Neural cell (in vitro differentiated cells): ENCODE data around the gene RUNX3. TPM values are rescaled to one million over a fixed set of nuclear protein-coding genes. Genes with fewer than 3 reads are reported as not detected.

Source experiments
- H2AFZ ChIP-seq: fragments of 200-600, 300-800 bp; sonication (generic), shearing (Covaris generic); 2 replicates; pipeline ENCODE4 v1.6.0; 2014; ENCODE audit warnings: low read depth, mild to moderate bottlenecking, antibody characterized with exemption, low read length, moderate library complexity
- H3F3A ChIP-seq: fragments of 200-600 bp; shearing (Covaris generic); 2 replicates; pipeline ENCODE4 v1.6.1; 2016; ENCODE audit warnings: mild to moderate bottlenecking, moderate library complexity, mixed read lengths, antibody characterized with exemption, low read length; ENCODE audit not compliant: insufficient read depth, poor library complexity, severe bottlenecking
- H3K27ac ChIP-seq: fragments of 200-600, 300-800 bp; sonication (generic), shearing (Covaris generic); 2 replicates; pipeline ENCODE4 v1.5.1; 2014; ENCODE audit warnings: mild to moderate bottlenecking, low read length, moderate library complexity
- H3K27me3 ChIP-seq: fragments of 300-800, 200-600 bp; sonication (generic), shearing (Covaris generic); 2 replicates; pipeline ENCODE4 v1.6.0; 2014; ENCODE audit warnings: mild to moderate bottlenecking, low read depth, low read length, moderate library complexity; ENCODE audit not compliant: insufficient read depth
- H3K36me3 ChIP-seq: fragments of 300-800, 200-600 bp; sonication (generic), shearing (Covaris generic); 2 replicates; pipeline ENCODE4 v1.5.1; 2014; ENCODE audit warnings: mild to moderate bottlenecking, antibody characterized with exemption, low read length, moderate library complexity; ENCODE audit not compliant: insufficient read depth
- H3K4me2 ChIP-seq: fragments of 300-800, 200-600 bp; sonication (generic), shearing (Covaris generic); 2 replicates; pipeline ENCODE4 v1.6.0; 2014; ENCODE audit warnings: mild to moderate bottlenecking, low read length
- H3K4me3 ChIP-seq: fragments of 300-800, 200-600 bp; sonication (generic), shearing (Covaris generic); 2 replicates; pipeline ENCODE4 v1.5.1; 2014; ENCODE audit warnings: mild to moderate bottlenecking, low read length, moderate library complexity
- H3K79me2 ChIP-seq: fragments of 200-600 bp; shearing (Covaris generic); replicated peaks from 2 replicates; pipeline ENCODE4 v1.6.0; 2014; ENCODE audit warnings: mild to moderate bottlenecking, low read length, moderate library complexity; ENCODE audit not compliant: insufficient read depth
- H3K9ac ChIP-seq: fragments of 300-800, 200-600 bp; sonication (generic), shearing (Covaris generic); 2 replicates; pipeline ENCODE4 v1.6.1; 2016; ENCODE audit warnings: mild to moderate bottlenecking, low read length, mixed read lengths
- H3K9me2 ChIP-seq: fragments of 200-600 bp; shearing (Covaris generic); 2 replicates; pipeline ENCODE4 v1.6.1; 2016; ENCODE audit warnings: mild to moderate bottlenecking, low read length, mixed read lengths; ENCODE audit not compliant: insufficient read depth
- H3K9me3 ChIP-seq: fragments of 200-600, 300-800 bp; sonication (generic), shearing (Covaris generic); 2 replicates; pipeline ENCODE4 v1.6.1; 2016; ENCODE audit warnings: mild to moderate bottlenecking, mixed run types, low read length, moderate library complexity, mixed read lengths
- H4K20me1 ChIP-seq: fragments of 200-600 bp; shearing (Covaris generic); 2 replicates; pipeline ENCODE4 v1.6.1; 2016; ENCODE audit warnings: mild to moderate bottlenecking, mixed run types; ENCODE audit not compliant: insufficient read depth
- CTCF ChIP-seq: fragments of 450-650 bp; IDR thresholded peaks from 2 replicates; pipeline ENCODE4 v1.5.1; 2014; ENCODE audit warnings: antibody characterized with exemption, mild to moderate bottlenecking, moderate library complexity; ENCODE audit not compliant: poor library complexity, severe bottlenecking
- EP300 ChIP-seq: fragments of 450-650 bp; conservative IDR thresholded peaks from 2 replicates; pipeline ENCODE4 v1.6.1; 2014; ENCODE audit warnings: antibody characterized with exemption, mild to moderate bottlenecking, moderate library complexity; ENCODE audit not compliant: poor library complexity, severe bottlenecking
- EZH2 ChIP-seq: fragments of 200-600, 300-800 bp; shearing (Covaris generic), sonication (generic); IDR thresholded peaks from 2 replicates; pipeline ENCODE4 v1.6.1; 2014; ENCODE audit warnings: antibody characterized with exemption, low read length, borderline replicate concordance, mild to moderate bottlenecking; ENCODE audit not compliant: insufficient read depth, poor library complexity, severe bottlenecking
- MXI1 ChIP-seq: fragments of 450-650 bp; conservative IDR thresholded peaks from 2 replicates; pipeline ENCODE4 v1.6.1; 2014; ENCODE audit warnings: antibody characterized with exemption, mild to moderate bottlenecking; ENCODE audit not compliant: poor library complexity, severe bottlenecking
- POLR2AphosphoS5 ChIP-seq: IDR thresholded peaks from 2 replicates; pipeline ENCODE4 v1.6.1; 2012
- RAD21 ChIP-seq: fragments of 450-650 bp; conservative IDR thresholded peaks from 2 replicates; pipeline ENCODE4 v1.6.1; 2014; ENCODE audit warnings: antibody characterized with exemption, mild to moderate bottlenecking, moderate library complexity
- SMC3 ChIP-seq: fragments of 450-650 bp; conservative IDR thresholded peaks from 2 replicates; pipeline ENCODE4 v1.6.1; 2014; ENCODE audit warnings: antibody characterized with exemption, mild to moderate bottlenecking, moderate library complexity; ENCODE audit not compliant: poor library complexity
- TAF1 ChIP-seq: IDR thresholded peaks from 2 replicates; pipeline ENCODE4 v1.6.1; 2012; ENCODE audit warnings: low read depth
- polyA plus RNA-seq: library from polyadenylated mRNA; depleted of rRNA; stranded (reverse); fragments of >200 nt; gene quantifications from 2 replicates; pipeline ENCODE4 v1.2.3, GENCODE V29; 2014
- TF ChIP-seq, protein P1 (sequence below): IDR thresholded peaks from 2 replicates; pipeline ENCODE4 v1.6.1; 2012; ENCODE audit warnings: borderline replicate concordance

RUNX3 gene
- polyA plus RNA-seq, 1 donor from 2014 or later = not detected

DNA sequence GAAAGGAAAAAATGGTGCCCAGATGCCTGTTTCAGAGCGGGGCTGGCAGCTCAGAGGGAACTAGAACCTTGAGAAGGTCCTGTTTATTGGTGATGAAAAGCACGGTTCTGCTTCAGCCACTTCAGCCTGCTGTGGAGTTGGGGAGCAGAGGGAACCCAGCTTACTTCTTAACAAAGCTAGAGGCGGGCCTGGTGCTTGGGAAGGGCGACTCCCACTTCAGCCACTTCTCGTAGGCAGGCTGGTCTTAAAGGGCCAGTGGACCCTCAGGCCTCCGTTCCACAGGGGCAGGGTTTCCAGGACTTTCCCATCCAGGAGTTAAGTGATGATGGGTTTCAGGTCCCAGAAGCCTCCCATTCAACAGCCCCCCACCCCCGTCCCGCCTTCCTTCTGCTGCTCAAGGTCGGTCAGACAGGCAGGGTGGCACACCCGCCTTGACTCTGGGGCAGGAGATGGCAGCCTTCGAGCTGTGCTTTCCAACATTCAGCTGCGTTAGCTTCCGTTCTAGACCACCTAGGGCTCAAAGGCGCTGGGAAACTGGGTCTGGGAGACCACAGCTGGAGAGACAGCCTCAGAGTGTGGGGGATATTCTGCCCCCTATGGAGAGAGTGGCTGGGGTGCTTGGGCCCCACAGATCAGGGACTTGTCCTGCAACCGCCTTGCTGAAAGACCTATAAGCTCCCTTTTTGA lies 3.4 kb downstream of the RUNX3 start:
- H3K27ac ChIP-seq = no peak overlapping the region
- no peak overlapping the region for H3K4me2 ChIP-seq
- no peaks in the 10 kb centered on the region for H3K9me2 ChIP-seq
- H3K4me3 ChIP-seq = no peak overlapping the region
- no peak overlapping the region for H3K9ac ChIP-seq
- TF ChIP-seq EP300 (no peak), EZH2 (no peak), SMC3 (no peak), RAD21 (no peak), CTCF (no peak), MXI1 (no peak), POLR2AphosphoS5 (no peak), TAF1 (no peak)
- TF ChIP-seq, protein P1, sequence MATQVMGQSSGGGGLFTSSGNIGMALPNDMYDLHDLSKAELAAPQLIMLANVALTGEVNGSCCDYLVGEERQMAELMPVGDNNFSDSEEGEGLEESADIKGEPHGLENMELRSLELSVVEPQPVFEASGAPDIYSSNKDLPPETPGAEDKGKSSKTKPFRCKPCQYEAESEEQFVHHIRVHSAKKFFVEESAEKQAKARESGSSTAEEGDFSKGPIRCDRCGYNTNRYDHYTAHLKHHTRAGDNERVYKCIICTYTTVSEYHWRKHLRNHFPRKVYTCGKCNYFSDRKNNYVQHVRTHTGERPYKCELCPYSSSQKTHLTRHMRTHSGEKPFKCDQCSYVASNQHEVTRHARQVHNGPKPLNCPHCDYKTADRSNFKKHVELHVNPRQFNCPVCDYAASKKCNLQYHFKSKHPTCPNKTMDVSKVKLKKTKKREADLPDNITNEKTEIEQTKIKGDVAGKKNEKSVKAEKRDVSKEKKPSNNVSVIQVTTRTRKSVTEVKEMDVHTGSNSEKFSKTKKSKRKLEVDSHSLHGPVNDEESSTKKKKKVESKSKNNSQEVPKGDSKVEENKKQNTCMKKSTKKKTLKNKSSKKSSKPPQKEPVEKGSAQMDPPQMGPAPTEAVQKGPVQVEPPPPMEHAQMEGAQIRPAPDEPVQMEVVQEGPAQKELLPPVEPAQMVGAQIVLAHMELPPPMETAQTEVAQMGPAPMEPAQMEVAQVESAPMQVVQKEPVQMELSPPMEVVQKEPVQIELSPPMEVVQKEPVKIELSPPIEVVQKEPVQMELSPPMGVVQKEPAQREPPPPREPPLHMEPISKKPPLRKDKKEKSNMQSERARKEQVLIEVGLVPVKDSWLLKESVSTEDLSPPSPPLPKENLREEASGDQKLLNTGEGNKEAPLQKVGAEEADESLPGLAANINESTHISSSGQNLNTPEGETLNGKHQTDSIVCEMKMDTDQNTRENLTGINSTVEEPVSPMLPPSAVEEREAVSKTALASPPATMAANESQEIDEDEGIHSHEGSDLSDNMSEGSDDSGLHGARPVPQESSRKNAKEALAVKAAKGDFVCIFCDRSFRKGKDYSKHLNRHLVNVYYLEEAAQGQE = no peak
- no peaks in the 10 kb centered on the region for H3K79me2 ChIP-seq
- H3K36me3 ChIP-seq = no peaks in the 10 kb centered on the region
- H4K20me1 ChIP-seq = no peaks in the 10 kb centered on the region
- no peaks in the 10 kb centered on the region for H3F3A ChIP-seq
- H2AFZ ChIP-seq = no peak overlapping the region
- no peaks in the 10 kb centered on the region for H3K9me3 ChIP-seq
- H3K27me3 ChIP-seq = peaks cover 70% of the 10 kb centered on the region

GRCh38 chr1:24925963-24926362 lies 4.1 kb downstream of the RUNX3 start:
- Histone ChIP-seq H3K27ac (no peak overlapping the region), H2AFZ (no peak overlapping the region), H3K9ac (no peak overlapping the region), H3K9me2 (no peaks in the 10 kb centered on the region), H3K9me3 (no peaks in the 10 kb centered on the region), H3K36me3 (no peaks in the 10 kb centered on the region), H3F3A (no peaks in the 10 kb centered on the region), H3K79me2 (no peaks in the 10 kb centered on the region), H4K20me1 (no peaks in the 10 kb centered on the region), H3K4me2 (no peak overlapping the region), H3K4me3 (no peak overlapping the region), H3K27me3 (peaks cover 63% of the 10 kb centered on the region)
- TF ChIP-seq EZH2 (no peak), SMC3 (no peak), MXI1 (no peak), CTCF (no peak), TAF1 (no peak), POLR2AphosphoS5 (no peak), EP300 (no peak)
- TF ChIP-seq, protein P1 = no peak
